Stimulated activated CD8-positive, alpha-beta memory T cell treated with anti-CD3 and anti-CD28 coated beads, Interleukin-7, amount 100 ng/mL, for 4 hours (primary cell): ENCODE measurements around the gene ZFAND2B.

Experiments
- DNase-seq, 2 donors: peaks; one replicate each; pipeline ENCODE4 v3.0.0-alpha.2; 2020; ENCODE audit warnings: low read depth in 2 of 2

Gene ZFAND2B

DNA sequence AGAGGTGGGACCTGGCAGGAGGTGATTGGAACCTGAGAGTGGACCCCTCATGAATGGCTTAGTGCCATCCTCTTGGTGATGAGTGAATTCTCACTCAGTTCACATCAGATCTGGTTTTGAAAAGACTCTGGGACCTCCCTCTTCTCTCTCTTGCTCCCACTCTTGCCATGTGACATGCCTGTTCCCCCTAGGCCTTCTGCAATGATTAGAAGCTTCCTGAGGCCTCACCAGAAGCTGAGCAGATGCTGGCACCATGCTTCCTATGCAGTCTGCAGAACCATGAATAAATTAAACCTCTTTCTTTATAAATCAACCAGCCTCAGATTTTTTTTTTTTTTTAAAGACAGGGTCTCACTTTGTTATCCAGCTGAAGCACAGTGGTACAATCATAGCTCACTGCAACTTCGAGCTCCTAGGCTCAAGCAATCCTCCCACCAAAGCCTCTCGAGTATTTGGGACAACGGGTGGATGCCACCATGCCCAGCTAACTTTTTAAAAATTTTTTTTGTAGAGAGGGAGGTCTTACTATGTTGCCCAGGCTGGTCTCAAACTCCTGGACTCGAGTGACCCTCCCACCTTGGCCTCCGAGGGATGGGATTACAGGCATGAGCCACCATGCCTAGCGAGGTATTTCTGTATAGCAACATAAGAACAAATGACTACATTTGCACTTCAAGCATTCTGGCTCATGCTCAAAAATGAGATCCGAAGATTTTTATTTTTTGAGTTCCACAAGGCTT, 2.0 kb upstream of the ZFAND2B start:
- no peak for DNase-seq

DNA sequence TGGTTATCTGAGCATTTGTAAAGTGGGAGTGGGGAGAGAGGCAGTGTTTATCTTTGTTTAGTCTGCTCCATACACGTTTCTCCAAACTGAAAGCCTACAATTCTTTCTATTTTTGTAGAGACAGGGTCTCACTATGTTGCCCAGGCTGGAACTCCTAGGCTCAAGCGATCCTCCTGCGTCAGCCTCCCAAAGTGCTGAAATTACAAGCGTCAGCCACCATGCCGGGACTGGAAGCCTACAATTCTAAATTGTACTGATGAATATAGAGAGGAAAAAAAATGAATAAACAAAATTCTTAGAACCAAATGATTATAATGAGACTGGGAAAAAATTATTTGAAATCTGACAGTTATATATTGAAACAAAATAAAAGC, 1.4 kb upstream of the ZFAND2B start:
- DNase-seq, result no peak

DNA sequence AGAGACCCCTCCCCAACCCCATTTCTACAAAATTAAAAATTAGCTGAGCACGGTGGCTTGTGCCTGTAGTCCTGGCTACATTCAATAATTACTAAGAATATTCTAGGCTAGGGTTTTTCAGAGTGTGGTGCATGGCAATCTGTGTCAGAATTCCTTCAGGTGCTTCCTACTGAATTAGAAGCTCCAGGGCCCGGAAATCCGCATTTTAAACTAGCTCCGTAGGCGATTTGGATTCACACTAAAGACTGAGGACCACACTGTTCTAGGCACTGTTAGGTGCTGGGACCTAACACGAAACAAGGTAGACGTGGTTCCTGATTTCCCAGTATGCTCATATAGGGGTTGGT, 628 bp upstream of the ZFAND2B start:
- DNase-seq, result no peak

DNA sequence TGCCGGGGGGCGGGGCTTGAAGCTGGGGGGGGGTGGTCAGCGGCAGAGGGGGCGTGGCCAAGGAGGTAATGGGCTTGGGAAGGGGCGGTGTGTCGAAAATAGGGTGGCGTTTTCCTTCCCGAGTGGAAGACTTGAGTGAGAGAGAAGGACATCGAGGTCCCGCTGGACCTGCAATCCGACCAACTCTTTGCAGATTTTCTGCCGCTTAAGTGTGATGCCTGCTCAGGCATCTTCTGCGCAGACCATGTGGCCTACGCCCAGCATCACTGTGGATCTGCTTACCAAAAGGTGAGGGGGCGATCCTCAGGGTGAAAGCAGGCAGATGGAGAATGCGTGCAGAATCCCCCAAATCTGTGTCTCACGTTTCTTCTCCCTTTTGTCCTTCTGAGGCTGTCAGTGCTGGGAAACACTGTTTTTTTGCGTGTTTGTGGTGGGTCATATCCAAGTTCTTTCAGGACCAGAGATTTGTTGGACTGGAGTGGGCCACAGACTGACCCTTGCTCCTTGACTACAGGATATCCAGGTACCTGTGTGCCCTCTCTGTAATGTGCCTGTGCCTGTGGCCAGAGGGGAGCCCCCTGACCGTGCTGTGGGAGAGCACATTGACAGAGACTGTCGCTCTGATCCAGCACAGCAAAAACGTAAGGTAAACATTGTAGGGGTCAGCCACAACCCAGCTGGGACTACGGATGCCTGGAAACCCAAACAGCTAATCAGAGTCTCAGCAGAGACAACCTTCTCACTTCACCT, 727 bp downstream of the ZFAND2B start:
- no peak for DNase-seq

DNA sequence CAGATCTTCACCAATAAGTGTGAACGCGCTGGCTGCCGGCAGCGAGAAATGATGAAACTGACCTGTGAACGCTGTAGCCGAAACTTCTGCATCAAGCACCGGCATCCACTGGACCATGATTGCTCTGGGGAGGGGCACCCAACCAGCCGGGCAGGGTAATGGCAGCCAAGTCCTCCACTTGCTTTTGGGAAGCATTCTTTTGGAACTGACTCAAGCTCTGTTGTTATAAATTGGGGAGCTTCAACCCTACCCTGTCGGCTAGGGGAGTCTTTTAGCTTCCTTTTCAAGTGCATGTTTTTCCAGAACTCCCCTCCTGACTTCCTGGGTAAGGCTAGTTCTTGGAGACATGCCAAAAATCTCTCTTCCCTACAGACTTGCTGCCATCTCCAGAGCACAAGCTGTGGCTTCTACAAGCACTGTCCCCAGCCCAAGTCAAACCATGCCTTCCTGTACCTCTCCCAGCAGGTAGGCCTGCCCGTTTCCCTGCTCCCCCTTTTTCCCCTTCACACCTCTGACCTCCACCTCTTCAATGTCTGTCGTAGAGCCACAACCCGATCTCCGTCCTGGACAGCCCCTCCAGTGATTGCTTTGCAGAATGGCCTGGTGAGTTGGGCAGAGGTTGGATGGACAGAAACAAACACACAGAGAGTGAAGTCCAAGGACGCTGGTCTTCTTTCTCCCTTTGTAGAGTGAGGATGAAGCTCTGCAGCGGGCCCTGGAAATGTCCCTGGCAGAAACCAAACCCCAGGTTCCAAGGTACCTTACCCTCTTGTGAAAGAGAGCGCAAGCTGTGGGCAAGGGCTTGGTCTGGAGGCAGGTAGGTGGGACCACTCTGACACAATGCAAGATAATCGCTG, 1.5 kb downstream of the ZFAND2B start:
- no peak for DNase-seq

- DNase-seq, result no peak
These were observed 2.9 kb downstream of the ZFAND2B start for GRCh38 chr2:219209236-219210195.

DNA sequence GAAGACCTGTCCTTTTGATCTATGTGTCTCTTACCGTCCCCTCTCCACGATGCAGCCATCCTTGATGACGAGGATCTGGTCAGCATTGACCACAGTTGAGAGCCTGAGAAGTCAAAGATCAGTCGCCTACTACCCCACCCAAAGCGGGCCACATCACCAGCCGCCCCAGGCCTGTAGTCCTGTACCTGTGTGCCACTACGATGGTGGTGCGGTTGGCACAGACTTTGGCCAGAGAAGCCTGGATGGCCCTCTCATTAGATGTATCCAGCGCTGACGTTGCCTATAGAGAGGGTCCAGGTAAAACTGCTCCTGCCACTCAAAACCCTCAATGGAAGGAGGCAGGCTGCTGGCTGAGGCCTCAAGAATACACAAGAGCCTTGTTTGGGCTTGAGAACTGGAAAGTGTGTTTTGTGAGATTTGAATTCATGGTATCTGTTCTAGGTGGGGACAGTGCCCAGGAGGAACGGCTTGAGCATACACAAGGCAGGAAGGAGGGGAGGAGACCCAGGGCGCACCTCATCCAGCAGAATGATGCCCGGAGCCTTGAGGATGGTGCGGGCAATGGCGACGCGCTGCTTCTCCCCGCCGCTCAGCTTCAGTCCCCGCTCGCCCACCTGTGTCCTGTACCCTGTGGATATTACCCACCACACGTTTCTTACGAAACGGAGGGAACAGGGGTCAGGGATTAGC, 3.8 kb downstream of the ZFAND2B start:
- no peak for DNase-seq

- no peak for DNase-seq
These were observed 4.3 kb downstream of the ZFAND2B start for GRCh38 chr2:219210886-219211362.

DNA sequence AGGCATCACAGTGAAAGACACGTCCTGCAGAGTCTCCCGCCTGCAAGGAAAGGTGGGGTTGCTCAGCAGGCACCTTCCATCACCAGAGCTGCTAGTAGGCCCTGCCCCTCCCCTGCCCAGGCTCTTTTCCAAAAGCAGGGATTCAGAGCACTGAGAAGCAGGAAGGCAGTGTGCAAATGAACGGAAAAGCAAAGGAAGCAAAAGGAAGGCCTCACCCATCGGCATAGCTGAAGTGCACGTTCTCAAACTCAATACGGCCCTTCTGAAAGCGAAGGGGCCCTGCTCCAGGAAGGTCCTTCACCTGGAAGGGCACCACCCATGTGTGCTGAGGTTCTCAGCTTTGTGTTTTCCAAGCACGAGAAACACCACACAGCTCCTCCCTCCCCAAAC, 6.4 kb downstream of the ZFAND2B start:
- no peak for DNase-seq

DNA sequence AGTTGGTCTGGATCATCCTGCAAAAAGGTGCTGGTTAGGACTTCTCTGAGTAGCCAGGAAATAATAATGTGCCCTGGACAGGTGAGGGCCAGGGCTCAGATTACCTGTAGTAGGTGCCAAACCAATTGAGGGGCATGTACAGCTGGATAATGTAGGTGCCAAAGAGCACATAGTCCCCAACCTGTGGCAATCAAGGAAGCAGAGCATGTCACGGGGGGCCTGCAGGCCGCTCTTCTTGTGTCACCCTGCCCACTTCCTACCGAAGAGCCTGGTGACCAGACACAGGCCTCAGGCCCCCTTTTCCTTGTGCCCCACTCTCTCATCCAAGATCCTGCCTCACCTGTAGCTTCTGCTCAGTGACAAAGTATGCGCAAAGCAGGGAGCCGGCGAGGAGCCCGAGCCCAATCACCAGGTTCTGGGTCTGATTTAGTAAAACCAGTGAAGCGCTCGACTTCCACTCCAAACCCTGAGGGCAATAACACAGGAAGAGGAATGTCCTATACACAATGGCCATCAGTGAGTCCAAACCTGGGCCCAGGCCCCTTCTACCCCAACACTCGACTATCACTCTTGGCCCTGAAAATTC, 7.0 kb downstream of the ZFAND2B start:
- no peak for DNase-seq

GRCh38 chr2:219214141-219214540, 7.6 kb downstream of the ZFAND2B start:
- no peak for DNase-seq

- DNase-seq, result no peak
These were observed 8.2 kb downstream of the ZFAND2B start for GRCh38 chr2:219214786-219215185.

- no peak for DNase-seq
These were observed 9.4 kb downstream of the ZFAND2B start for GRCh38 chr2:219215871-219216534.

- no peak for DNase-seq
These were observed 9.9 kb downstream of the ZFAND2B start for GRCh38 chr2:219216535-219216915.

DNA sequence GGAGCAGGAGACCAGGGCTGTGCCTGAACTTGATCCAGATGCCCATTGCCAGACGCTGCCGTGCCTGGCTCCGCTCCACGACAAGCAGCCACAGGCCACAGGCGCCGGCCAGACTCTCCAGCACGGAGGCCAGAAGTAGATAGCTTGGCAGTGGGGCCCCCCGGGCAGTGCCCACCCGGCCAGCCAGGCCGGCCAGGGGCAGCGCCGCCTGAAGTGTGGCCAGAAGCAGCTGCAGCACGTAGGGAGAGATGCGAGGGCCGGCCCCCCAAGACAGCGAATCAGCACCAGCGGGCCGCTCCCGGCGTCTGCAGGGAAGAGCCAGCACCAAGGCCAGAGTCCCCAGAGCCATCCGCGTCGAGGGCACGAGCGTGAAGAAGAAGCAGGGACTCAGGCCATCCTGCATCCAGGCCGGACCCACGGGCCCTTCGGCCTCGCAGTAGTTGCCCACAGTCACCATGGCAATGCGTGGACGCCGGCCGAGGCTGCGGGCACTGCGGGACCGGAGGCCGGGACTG, 11.7 kb downstream of the ZFAND2B start:
- DNase-seq, result no peak

GRCh38 chr2:219218732-219219701, 12.4 kb downstream of the ZFAND2B start, which contains the start of gene ABCB6:
Gene ABCB6, minus strand, starts transcription at chr2:219218958. Its CDS starts 285 bp downstream, at chr2:219218673.
- peak; percentile 83 to 84 for DNase-seq

GRCh38 chr2:219219784-219220532, 13.4 kb downstream of the ZFAND2B start:
- DNase-seq, result no peak
